ENCODE data around the gene CTNNA3.

DNA sequence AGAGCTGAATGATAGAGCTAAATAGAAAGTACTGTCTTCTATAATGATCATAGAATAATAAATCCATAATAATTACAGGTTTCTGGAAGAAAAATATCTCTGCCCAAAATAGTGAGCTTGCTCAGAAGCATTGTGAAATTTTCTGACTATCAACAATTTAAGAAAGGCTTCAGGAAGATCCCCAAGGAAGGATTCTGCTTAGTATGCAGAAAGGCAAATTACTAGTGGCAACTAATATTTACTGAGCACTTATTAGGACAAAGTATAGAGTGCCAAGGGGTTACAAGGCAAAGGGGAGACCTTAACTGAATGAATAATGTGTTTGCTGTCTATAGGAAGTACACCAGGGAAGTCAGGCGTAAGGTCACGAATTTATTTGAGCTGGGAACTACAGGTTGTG lies 928.3 kb downstream of the CTNNA3 start:
- TF ChIP-seq ZNF133 (tag by site-specific recombination; IDR thresholded peaks at IDR 0.05) (no peak), ZBTB1 (tag by site-specific recombination; IDR thresholded peaks at IDR 0.05) (no peak)
- TF ChIP-seq, protein P1, sequence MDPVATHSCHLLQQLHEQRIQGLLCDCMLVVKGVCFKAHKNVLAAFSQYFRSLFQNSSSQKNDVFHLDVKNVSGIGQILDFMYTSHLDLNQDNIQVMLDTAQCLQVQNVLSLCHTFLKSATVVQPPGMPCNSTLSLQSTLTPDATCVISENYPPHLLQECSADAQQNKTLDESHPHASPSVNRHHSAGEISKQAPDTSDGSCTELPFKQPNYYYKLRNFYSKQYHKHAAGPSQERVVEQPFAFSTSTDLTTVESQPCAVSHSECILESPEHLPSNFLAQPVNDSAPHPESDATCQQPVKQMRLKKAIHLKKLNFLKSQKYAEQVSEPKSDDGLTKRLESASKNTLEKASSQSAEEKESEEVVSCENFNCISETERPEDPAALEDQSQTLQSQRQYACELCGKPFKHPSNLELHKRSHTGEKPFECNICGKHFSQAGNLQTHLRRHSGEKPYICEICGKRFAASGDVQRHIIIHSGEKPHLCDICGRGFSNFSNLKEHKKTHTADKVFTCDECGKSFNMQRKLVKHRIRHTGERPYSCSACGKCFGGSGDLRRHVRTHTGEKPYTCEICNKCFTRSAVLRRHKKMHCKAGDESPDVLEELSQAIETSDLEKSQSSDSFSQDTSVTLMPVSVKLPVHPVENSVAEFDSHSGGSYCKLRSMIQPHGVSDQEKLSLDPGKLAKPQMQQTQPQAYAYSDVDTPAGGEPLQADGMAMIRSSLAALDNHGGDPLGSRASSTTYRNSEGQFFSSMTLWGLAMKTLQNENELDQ (tag by site-specific recombination; IDR thresholded peaks at IDR 0.05; ENCODE audit: low read depth), result no peak
- TF ChIP-seq, protein P2, sequence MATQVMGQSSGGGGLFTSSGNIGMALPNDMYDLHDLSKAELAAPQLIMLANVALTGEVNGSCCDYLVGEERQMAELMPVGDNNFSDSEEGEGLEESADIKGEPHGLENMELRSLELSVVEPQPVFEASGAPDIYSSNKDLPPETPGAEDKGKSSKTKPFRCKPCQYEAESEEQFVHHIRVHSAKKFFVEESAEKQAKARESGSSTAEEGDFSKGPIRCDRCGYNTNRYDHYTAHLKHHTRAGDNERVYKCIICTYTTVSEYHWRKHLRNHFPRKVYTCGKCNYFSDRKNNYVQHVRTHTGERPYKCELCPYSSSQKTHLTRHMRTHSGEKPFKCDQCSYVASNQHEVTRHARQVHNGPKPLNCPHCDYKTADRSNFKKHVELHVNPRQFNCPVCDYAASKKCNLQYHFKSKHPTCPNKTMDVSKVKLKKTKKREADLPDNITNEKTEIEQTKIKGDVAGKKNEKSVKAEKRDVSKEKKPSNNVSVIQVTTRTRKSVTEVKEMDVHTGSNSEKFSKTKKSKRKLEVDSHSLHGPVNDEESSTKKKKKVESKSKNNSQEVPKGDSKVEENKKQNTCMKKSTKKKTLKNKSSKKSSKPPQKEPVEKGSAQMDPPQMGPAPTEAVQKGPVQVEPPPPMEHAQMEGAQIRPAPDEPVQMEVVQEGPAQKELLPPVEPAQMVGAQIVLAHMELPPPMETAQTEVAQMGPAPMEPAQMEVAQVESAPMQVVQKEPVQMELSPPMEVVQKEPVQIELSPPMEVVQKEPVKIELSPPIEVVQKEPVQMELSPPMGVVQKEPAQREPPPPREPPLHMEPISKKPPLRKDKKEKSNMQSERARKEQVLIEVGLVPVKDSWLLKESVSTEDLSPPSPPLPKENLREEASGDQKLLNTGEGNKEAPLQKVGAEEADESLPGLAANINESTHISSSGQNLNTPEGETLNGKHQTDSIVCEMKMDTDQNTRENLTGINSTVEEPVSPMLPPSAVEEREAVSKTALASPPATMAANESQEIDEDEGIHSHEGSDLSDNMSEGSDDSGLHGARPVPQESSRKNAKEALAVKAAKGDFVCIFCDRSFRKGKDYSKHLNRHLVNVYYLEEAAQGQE (tag by site-specific recombination; IDR thresholded peaks at IDR 0.05), result no peak
- TF ChIP-seq, protein P3, sequence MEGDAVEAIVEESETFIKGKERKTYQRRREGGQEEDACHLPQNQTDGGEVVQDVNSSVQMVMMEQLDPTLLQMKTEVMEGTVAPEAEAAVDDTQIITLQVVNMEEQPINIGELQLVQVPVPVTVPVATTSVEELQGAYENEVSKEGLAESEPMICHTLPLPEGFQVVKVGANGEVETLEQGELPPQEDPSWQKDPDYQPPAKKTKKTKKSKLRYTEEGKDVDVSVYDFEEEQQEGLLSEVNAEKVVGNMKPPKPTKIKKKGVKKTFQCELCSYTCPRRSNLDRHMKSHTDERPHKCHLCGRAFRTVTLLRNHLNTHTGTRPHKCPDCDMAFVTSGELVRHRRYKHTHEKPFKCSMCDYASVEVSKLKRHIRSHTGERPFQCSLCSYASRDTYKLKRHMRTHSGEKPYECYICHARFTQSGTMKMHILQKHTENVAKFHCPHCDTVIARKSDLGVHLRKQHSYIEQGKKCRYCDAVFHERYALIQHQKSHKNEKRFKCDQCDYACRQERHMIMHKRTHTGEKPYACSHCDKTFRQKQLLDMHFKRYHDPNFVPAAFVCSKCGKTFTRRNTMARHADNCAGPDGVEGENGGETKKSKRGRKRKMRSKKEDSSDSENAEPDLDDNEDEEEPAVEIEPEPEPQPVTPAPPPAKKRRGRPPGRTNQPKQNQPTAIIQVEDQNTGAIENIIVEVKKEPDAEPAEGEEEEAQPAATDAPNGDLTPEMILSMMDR (tag by site-specific recombination; IDR thresholded peaks at IDR 0.05), result no peak
